ENCODE measurements around the gene ZKSCAN5. TPM values are rescaled to one million over a fixed set of nuclear protein-coding genes. Genes with fewer than 3 reads are reported as not detected.
"Not testable (repeated sequence)": the region's sequence is repeated elsewhere in the genome, so short reads cannot be mapped to it uniquely, and the experiment has no call there.

The ZKSCAN5 gene
- total RNA-seq, 1 experiment from 2014 or later, result 13.2 TPM

- Histone ChIP-seq H3K9me2 (ENCODE audit: insufficient read depth) (no peaks in the 10 kb centered on the region), H2AFZ (no peak overlapping the region), H3K27me3 (ENCODE audit: insufficient read depth, low read depth) (no peaks in the 10 kb centered on the region), H3K4me3 (no peak overlapping the region), H3K4me1 (replicated peaks; ENCODE audit: insufficient read depth) (no peaks in the 10 kb centered on the region), H3K36me3 (ENCODE audit: low read depth) (no peaks in the 10 kb centered on the region), H3K27ac (no peak overlapping the region), H3F3A (ENCODE audit: insufficient read depth, low read depth) (peaks cover 4% of the 10 kb centered on the region; the same call in 1 of the 2 replicates), H3K4me2 (no peak overlapping the region), H3K79me2 (ENCODE audit: low read depth) (no peaks in the 10 kb centered on the region), H4K20me1 (ENCODE audit: insufficient read depth) (no peaks in the 10 kb centered on the region), H3K9me3 (ENCODE audit: insufficient read depth, low read depth) (peaks cover 12% of the 10 kb centered on the region)
- CTCF ChIA-PET, result no interaction called here
- POLR2A ChIA-PET (ENCODE audit: unreplicated experiment), result no interaction called here
- BruUV-seq (replicated peaks), result no TSS peak
- intact Hi-C loops (cut with micrococcal nuclease; ENCODE audit: unreplicated experiment), result no loop called here
- DNase-seq, result no peak
- TF ChIP-seq CTCF (conservative IDR thresholded peaks at IDR 0.05), result no peak
- TF ChIP-seq EZH2 (IDR thresholded peaks at IDR 0.05; ENCODE audit: low read depth), result no peak
These were observed 36.8 kb downstream of the ZKSCAN5 start for GRCh38 chr7:99541212-99541611.

DNA sequence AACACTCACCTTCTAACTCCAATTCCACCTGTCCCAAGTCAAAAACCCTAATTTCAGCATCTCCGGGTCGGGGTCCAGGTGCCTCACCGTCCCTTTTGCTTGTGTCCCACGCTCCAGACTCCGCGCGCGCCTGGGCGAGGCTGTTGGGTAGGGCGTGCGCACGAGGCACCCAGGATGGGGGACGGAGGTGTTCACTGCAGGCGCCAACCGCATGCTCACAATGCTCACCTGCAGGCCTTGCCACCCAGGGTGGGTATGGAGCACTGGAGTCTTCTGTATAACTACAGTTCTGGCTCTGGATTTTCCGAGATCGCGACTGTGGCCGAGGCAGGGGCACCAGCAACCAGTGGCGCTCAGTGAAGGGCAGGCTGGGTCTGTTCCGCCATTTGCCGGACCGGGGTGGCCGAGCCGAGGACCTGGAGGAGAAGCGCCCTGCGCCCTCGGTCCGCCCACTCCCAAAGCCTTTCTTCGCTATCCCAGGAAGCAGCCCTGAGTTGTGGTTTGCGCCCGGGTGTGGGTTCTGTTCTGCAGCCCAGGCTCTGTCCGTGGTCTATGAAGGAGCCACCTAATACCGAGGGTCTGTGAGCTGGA is 38.7 kb downstream of the ZKSCAN5 start:
- Histone ChIP-seq H3F3A (ENCODE audit: insufficient read depth, low read depth) (peaks cover 4% of the 10 kb centered on the region; the same call in 1 of the 2 replicates), H3K27ac (no peak overlapping the region), H3K79me2 (ENCODE audit: low read depth) (no peaks in the 10 kb centered on the region), H3K4me1 (replicated peaks; ENCODE audit: insufficient read depth) (no peaks in the 10 kb centered on the region), H3K9me2 (ENCODE audit: insufficient read depth) (no peaks in the 10 kb centered on the region), H2AFZ (no peak overlapping the region), H4K20me1 (ENCODE audit: insufficient read depth) (no peaks in the 10 kb centered on the region), H3K36me3 (ENCODE audit: low read depth) (0 out of 2 replicates have a peak, but pooled peaks cover 4% of the 10 kb centered on the region), H3K9me3 (ENCODE audit: insufficient read depth, low read depth) (peaks cover 12% of the 10 kb centered on the region), H3K4me2 (no peak overlapping the region), H3K4me3 (no peak overlapping the region), H3K27me3 (ENCODE audit: insufficient read depth, low read depth) (no peaks in the 10 kb centered on the region)
- no peak for DNase-seq
- intact Hi-C loops (cut with micrococcal nuclease; ENCODE audit: unreplicated experiment), result no loop called here
- TF ChIP-seq EZH2 (IDR thresholded peaks at IDR 0.05; ENCODE audit: low read depth) (no peak), CTCF (conservative IDR thresholded peaks at IDR 0.05) (no peak)
- CTCF ChIA-PET, result no interaction called here
- POLR2A ChIA-PET (ENCODE audit: unreplicated experiment), result no interaction called here
- BruUV-seq (replicated peaks), result no TSS peak

GRCh38 chr7:99543916-99544315 is 39.5 kb downstream of the ZKSCAN5 start:
- Histone ChIP-seq H2AFZ (no peak overlapping the region), H3K4me3 (no peak overlapping the region), H3K4me1 (replicated peaks; ENCODE audit: insufficient read depth) (no peaks in the 10 kb centered on the region), H3K27ac (no peak overlapping the region), H4K20me1 (ENCODE audit: insufficient read depth) (no peaks in the 10 kb centered on the region), H3K9me2 (ENCODE audit: insufficient read depth) (no peaks in the 10 kb centered on the region), H3K27me3 (ENCODE audit: insufficient read depth, low read depth) (no peaks in the 10 kb centered on the region), H3K4me2 (no peak overlapping the region), H3K36me3 (ENCODE audit: low read depth) (0 out of 2 replicates have a peak, but pooled peaks cover 4% of the 10 kb centered on the region), H3K9me3 (ENCODE audit: insufficient read depth, low read depth) (peaks cover 12% of the 10 kb centered on the region), H3F3A (ENCODE audit: insufficient read depth, low read depth) (peaks cover 4% of the 10 kb centered on the region; the same call in 1 of the 2 replicates), H3K79me2 (ENCODE audit: low read depth) (no peaks in the 10 kb centered on the region; the same call in 1 of the 2 replicates)
- BruUV-seq (replicated peaks), result no TSS peak
- POLR2A ChIA-PET (ENCODE audit: unreplicated experiment), result no interaction called here
- TF ChIP-seq CTCF (conservative IDR thresholded peaks at IDR 0.05), result no peak
- TF ChIP-seq EZH2 (IDR thresholded peaks at IDR 0.05; ENCODE audit: low read depth), result no peak
- CTCF ChIA-PET, result no interaction called here
- intact Hi-C loops (cut with micrococcal nuclease; ENCODE audit: unreplicated experiment), result no loop called here
- DNase-seq, result no peak

GRCh38 chr7:99545308-99545707 is 40.8 kb downstream of the ZKSCAN5 start:
- H4K20me1 ChIP-seq (ENCODE audit: insufficient read depth); CTCF ChIA-PET; H3K27ac ChIP-seq; DNase-seq; H3K9me2 ChIP-seq (ENCODE audit: insufficient read depth); H3K36me3 ChIP-seq (ENCODE audit: low read depth); POLR2A ChIA-PET (ENCODE audit: unreplicated experiment); H2AFZ ChIP-seq; H3K79me2 ChIP-seq (ENCODE audit: low read depth); intact Hi-C loops (cut with micrococcal nuclease; ENCODE audit: unreplicated experiment); H3K4me1 ChIP-seq (replicated peaks; ENCODE audit: insufficient read depth); H3F3A ChIP-seq (ENCODE audit: insufficient read depth, low read depth); H3K27me3 ChIP-seq (ENCODE audit: insufficient read depth, low read depth); BruUV-seq (replicated peaks); H3K4me3 ChIP-seq; H3K4me2 ChIP-seq: not testable (repeated sequence)
- peaks cover 11% of the 10 kb centered on the region for H3K9me3 ChIP-seq (ENCODE audit: insufficient read depth, low read depth)

GRCh38 chr7:99549545-99549944 is 45.1 kb downstream of the ZKSCAN5 start:
- CTCF ChIA-PET; H3K4me3 ChIP-seq; H3K27ac ChIP-seq; H3K36me3 ChIP-seq (ENCODE audit: low read depth); H3K27me3 ChIP-seq (ENCODE audit: insufficient read depth, low read depth); H3K9me3 ChIP-seq (ENCODE audit: insufficient read depth, low read depth); H3K9me2 ChIP-seq (ENCODE audit: insufficient read depth); H3K4me2 ChIP-seq; H4K20me1 ChIP-seq (ENCODE audit: insufficient read depth); H3K4me1 ChIP-seq (replicated peaks; ENCODE audit: insufficient read depth); BruUV-seq (replicated peaks); POLR2A ChIA-PET (ENCODE audit: unreplicated experiment); H3F3A ChIP-seq (ENCODE audit: insufficient read depth, low read depth); intact Hi-C loops (cut with micrococcal nuclease; ENCODE audit: unreplicated experiment); DNase-seq; H2AFZ ChIP-seq: not testable (repeated sequence)
- H3K79me2 ChIP-seq (ENCODE audit: low read depth), result peaks cover 18% of the 10 kb centered on the region
